ENCODE data around the gene PRSS27. TPM values are rescaled to one million over a fixed set of nuclear protein-coding genes. Genes with fewer than 3 reads are reported as not detected.

Gene PRSS27
- total RNA-seq, 1 donor from 2014 or later = 6.6 TPM

DNA sequence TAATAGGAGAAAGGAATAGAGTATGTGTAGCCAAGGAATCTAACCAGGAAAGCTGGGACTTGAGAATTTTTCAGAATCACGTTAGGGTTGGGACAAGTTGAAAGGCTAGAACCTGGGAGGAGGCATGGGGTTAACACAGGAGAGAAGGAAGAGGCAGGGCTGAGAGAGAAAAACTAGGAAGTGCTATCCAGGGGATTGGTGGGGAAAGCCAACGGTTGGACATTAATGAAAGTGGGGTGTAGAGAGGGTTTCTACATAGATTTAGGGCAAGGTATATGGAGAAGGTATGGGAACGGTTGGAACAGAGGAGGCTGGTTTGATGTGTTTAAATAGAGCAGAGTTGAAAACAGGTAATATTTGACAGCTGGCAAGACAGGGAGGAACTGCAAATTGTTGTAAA lies 35.1 kb upstream of the PRSS27 start:
- Mint-ChIP-seq H3K27me3 (no peaks in the 10 kb centered on the region), H3K9me3 (ENCODE audit: low read depth) (no peaks in the 10 kb centered on the region), H3K36me3 (ENCODE audit: insufficient read depth) (peaks cover 39% of the 10 kb centered on the region), H3K4me3 (ENCODE audit: low read depth) (peak overlapping the region; percentile 83), H3K27ac (peak overlapping the region; percentile 96), H3K4me1 (ENCODE audit: low read depth) (peaks cover 42% of the 10 kb centered on the region)
- TF ChIP-seq, protein P1, sequence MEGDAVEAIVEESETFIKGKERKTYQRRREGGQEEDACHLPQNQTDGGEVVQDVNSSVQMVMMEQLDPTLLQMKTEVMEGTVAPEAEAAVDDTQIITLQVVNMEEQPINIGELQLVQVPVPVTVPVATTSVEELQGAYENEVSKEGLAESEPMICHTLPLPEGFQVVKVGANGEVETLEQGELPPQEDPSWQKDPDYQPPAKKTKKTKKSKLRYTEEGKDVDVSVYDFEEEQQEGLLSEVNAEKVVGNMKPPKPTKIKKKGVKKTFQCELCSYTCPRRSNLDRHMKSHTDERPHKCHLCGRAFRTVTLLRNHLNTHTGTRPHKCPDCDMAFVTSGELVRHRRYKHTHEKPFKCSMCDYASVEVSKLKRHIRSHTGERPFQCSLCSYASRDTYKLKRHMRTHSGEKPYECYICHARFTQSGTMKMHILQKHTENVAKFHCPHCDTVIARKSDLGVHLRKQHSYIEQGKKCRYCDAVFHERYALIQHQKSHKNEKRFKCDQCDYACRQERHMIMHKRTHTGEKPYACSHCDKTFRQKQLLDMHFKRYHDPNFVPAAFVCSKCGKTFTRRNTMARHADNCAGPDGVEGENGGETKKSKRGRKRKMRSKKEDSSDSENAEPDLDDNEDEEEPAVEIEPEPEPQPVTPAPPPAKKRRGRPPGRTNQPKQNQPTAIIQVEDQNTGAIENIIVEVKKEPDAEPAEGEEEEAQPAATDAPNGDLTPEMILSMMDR (IDR thresholded peaks at IDR 0.05; ENCODE audit: unreplicated experiment) = no peak
- DNase-seq (ENCODE audit: low spot score, unreplicated experiment) = no peak

DNA sequence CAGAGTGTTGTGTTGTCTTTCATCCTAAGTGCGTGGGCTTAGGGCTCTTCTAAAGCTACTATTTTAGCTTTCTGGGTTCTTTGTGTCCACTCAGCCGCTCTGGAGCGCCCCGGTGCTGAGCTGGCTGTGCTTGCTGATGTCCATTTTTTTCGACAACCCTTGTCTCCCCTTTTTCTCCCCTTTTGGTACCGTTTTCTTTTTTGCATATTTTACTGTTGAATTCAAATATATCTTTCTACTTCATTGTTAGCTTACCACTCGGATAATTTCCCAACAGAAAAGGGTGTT lies 33.7 kb upstream of the PRSS27 start:
- H3K4me3 Mint-ChIP-seq (ENCODE audit: low read depth) = peak overlapping the region; percentile 83
- peaks cover 42% of the 10 kb centered on the region for H3K4me1 Mint-ChIP-seq (ENCODE audit: low read depth)
- H3K27ac Mint-ChIP-seq = peak overlapping the region; percentile 96
- H3K36me3 Mint-ChIP-seq (ENCODE audit: insufficient read depth) = peaks cover 26% of the 10 kb centered on the region
- DNase-seq (ENCODE audit: low spot score, unreplicated experiment) = no peak
- TF ChIP-seq, protein P1 (IDR thresholded peaks at IDR 0.05; ENCODE audit: unreplicated experiment) = no peak
- H3K27me3 Mint-ChIP-seq = no peaks in the 10 kb centered on the region
- H3K9me3 Mint-ChIP-seq (ENCODE audit: low read depth) = no peaks in the 10 kb centered on the region

DNA sequence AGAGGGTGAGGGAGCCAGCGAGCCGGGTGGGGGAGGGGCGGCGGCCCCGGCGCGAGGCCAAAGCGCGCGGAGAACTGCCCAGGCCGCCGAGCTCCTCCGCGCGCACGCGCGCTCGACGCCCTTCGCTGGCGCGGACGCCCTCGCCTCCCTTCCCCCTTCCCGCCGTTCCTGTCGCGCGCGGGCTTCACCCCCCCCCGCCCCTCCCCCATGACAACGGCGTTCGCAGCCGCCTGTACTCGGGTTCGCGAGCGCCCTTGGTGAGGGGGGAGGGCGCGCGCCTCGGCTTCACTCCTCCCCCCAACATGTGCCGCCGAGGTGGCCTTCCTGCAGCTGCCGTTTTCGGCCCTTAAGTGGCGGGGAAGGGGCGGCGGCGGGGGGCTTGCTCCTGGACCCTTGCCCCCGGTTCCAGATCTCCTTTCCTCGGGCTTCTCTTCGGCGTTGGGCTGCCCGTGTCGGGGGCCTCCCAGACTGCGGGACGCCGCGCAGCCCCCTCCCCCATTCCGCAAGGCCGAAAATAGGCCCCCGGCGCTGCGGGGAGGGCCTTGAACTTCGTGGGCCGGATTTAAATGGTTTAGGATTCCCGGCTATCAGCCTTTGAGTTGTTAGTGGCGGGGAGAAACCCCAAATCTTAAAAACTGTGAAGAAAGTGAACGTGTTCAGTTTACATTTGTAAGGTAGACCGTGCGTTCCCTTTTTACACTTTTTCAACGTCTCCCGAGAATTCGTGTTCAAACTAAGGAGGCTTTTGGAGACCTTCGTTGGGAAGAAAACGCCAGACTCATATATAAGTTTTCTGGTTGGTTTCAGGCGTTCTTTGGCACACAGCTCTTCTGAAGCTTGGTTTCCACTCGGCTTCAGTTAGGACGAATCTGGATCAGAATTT lies 33.1 kb upstream of the PRSS27 start:
- TF ChIP-seq, protein P1 (IDR thresholded peaks at IDR 0.05; ENCODE audit: unreplicated experiment) = no peak
- H3K9me3 Mint-ChIP-seq (ENCODE audit: low read depth) = no peaks in the 10 kb centered on the region
- peak overlapping the region; percentile 93 for H3K4me3 Mint-ChIP-seq (ENCODE audit: low read depth)
- peak overlapping the region; percentile 100 for H3K27ac Mint-ChIP-seq
- H3K4me1 Mint-ChIP-seq (ENCODE audit: low read depth) = peaks cover 42% of the 10 kb centered on the region
- H3K36me3 Mint-ChIP-seq (ENCODE audit: insufficient read depth) = peaks cover 21% of the 10 kb centered on the region
- no peaks in the 10 kb centered on the region for H3K27me3 Mint-ChIP-seq
- DNase-seq (ENCODE audit: low spot score, unreplicated experiment) = no peak

DNA sequence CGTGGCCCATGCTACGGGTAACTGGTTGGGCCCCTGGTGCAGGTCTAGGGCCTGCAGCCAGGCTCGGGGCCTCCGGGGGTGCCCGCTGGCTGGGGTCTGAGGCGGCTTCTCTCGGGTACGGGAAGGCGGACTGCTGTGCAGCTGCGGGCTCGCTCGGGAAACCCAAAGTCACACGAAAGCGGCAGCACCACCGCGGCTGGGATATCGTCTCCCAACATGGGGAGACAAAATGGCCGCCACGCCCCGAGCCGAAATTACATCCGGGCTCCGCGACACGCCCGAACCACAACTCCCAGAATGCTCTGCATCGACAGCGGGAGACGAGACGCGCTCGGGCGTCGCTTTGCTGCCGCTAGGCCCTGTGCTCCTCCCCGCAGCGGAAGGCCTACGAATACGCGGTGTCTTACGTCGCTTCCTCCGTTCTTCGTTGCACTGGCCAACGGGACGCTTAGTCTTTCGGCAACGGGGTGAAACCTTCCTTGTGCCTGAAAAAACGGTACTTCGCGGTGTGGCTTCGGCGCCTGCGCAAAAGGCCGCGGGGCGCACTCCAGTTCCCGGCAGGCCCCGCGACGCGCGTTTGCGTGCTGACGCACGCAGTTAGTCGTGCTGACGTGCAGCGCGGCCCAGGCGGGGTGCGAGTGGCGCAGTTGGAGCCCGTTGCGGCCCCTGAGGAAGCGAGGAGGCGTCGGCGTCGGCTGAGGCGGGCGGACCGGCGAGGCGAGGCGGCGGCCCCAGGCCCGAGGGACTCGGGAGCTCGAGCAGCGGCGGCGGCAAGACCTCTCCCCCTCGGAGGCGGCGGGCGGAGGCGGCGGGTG lies 32.2 kb upstream of the PRSS27 start, which contains the start of gene SRRM2:
SRRM2 (plus strand) TSS at position 604 of the 815 bp plus-strand sequence. CDS start 3,727 bp downstream, outside the sequence.
- Mint-ChIP-seq H3K27ac (peak within 1 kb of the TSS; percentile 100), H3K4me1 (ENCODE audit: low read depth) (peaks cover 42% of the 10 kb centered on the region), H3K36me3 (ENCODE audit: insufficient read depth) (peaks cover 15% of the 10 kb centered on the region), H3K27me3 (no peaks in the 10 kb centered on the region), H3K4me3 (ENCODE audit: low read depth) (peak within 1 kb of the TSS; percentile 93), H3K9me3 (ENCODE audit: low read depth) (no peaks in the 10 kb centered on the region)
- peak; percentile 84 for DNase-seq (ENCODE audit: low spot score, unreplicated experiment)
- TF ChIP-seq, protein P1 (IDR thresholded peaks at IDR 0.05; ENCODE audit: unreplicated experiment) = no peak

DNA sequence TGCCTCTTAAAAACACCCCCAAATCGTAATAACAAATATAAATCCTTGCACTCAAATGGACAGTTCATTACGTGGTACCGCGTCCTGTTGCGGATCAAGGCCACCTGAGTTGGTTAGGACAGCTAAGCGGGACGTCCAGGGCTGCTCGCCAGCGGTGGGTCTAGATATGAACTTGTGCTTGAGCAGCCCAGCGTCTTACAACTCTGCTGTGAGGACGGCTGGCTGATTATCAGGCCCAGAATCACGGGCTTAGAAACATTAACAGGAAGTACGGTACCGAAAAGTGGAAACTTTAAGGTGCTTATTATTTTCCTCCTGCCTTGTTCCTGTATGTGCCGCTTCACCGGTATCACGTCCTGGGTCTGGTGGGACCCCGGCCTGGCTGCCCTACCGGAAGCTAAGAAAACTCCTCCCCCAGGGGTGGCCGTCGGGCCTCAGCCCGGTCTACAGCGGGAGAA lies 31.6 kb upstream of the PRSS27 start:
- peak overlapping the region; percentile 100 for H3K27ac Mint-ChIP-seq
- H3K36me3 Mint-ChIP-seq (ENCODE audit: insufficient read depth) = peaks cover 9% of the 10 kb centered on the region
- no peak for DNase-seq (ENCODE audit: low spot score, unreplicated experiment)
- TF ChIP-seq, protein P1 (IDR thresholded peaks at IDR 0.05; ENCODE audit: unreplicated experiment) = no peak
- no peaks in the 10 kb centered on the region for H3K27me3 Mint-ChIP-seq
- no peaks in the 10 kb centered on the region for H3K9me3 Mint-ChIP-seq (ENCODE audit: low read depth)
- H3K4me3 Mint-ChIP-seq (ENCODE audit: low read depth) = peak overlapping the region; percentile 93
- peaks cover 40% of the 10 kb centered on the region for H3K4me1 Mint-ChIP-seq (ENCODE audit: low read depth)

Measured in progenitor cell of endocrine pancreas (in vitro differentiated cells).